Thymus (tissue), 11 donors: ENCODE data around the gene MAGI1. TPM values are rescaled to one million over a fixed set of nuclear protein-coding genes. Genes with fewer than 3 reads are reported as not detected.
A peak's percentile ranks its signal among the peaks of the same experiment; 100 is the strongest.

Experiments used
- DNase-seq, 9 donors: peaks; one replicate each; pipeline ENCODE4 v3.0.0-alpha.2; 2013; ENCODE audit warnings: low spot score in 9 of 9, low read depth in 6 of 9, missing footprints in 1 of 9
- H3K27ac ChIP-seq, 2 donors: one replicate each; pipeline ENCODE4 v1.5.1; 2013; ENCODE audit warnings: control low read depth in 1 of 2, low read depth in 1 of 2, low read length in 1 of 2, mild to moderate bottlenecking in 1 of 2, moderate library complexity in 1 of 2
- H3K27me3 ChIP-seq, 2 donors: one replicate each; pipeline ENCODE4 v1.5.1; 2013; ENCODE audit warnings: low read length in 1 of 2; ENCODE audit not compliant: control insufficient read depth in 2 of 2, insufficient read depth in 1 of 2
- H3K36me3 ChIP-seq, 2 donors: one replicate each; pipeline ENCODE4 v1.5.1; 2013; ENCODE audit warnings: low read length in 1 of 2, mild to moderate bottlenecking in 1 of 2, moderate library complexity in 1 of 2; ENCODE audit not compliant: control insufficient read depth in 2 of 2, insufficient read depth in 2 of 2
- H3K4me1 ChIP-seq, 2 donors: one replicate each; pipeline ENCODE4 v1.5.1; 2013; ENCODE audit warnings: low read length in 2 of 2; ENCODE audit not compliant: control insufficient read depth in 2 of 2, insufficient read depth in 2 of 2
- H3K4me3 ChIP-seq, 2 donors: one replicate each; pipeline ENCODE4 v1.5.1; 2013; ENCODE audit warnings: low read length in 2 of 2, control low read depth in 1 of 2, mild to moderate bottlenecking in 1 of 2
- H3K9me3 ChIP-seq, 2 donors: one replicate each; pipeline ENCODE4 v1.5.1; 2013; ENCODE audit warnings: low read length in 1 of 2, mild to moderate bottlenecking in 1 of 2; ENCODE audit not compliant: control insufficient read depth in 2 of 2, insufficient read depth in 1 of 2
- WGBS: extraction: QIAGEN DNeasy Blood & Tissue Kit; methylation state at CpG from one replicate; pipeline ENCODE4 v1.1.7; 2013; 5-methylcytosine and 5-hydroxymethylcytosine counted together
- polyA plus RNA-seq: library from polyadenylated mRNA; stranded (reverse); fragments of 200-250 nt; gene quantifications from one replicate; pipeline ENCODE4 v1.2.3, GENCODE V29; 2013
- total RNA-seq: library from RNA; stranded (reverse); fragments of 120-200 nt; gene quantifications from one replicate; pipeline ENCODE4 v1.2.4, GENCODE V29; 2013
- donor health status: healthy.

Gene MAGI1
- total and polyA plus RNA-seq, 2 donors: 5.1 to 6.1 TPM

DNA sequence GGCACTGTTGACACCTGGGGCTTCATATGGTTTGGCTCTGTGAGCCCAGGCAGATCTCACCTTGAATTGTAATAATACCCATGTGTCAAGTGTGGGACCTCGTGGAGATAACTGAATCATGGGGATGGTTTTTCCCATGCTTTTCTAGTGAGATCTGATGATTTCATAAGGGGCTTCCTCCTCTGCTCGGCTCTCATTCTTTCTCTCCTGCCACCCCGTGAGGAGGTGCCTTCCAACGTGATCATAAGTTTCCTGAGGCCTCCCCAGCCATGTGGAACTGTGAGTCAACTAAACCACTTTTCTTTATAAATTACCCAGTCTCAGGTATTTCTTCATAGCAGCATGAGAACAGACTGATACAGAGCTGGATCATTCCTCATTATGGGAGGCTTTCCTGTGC, 695.0 kb downstream of the MAGI1 start:
- H3K4me3 ChIP-seq: no peak overlapping the region
- no peak for DNase-seq
- WGBS: 86% methylated on average over 4 of the region's 4 CpGs

DNA sequence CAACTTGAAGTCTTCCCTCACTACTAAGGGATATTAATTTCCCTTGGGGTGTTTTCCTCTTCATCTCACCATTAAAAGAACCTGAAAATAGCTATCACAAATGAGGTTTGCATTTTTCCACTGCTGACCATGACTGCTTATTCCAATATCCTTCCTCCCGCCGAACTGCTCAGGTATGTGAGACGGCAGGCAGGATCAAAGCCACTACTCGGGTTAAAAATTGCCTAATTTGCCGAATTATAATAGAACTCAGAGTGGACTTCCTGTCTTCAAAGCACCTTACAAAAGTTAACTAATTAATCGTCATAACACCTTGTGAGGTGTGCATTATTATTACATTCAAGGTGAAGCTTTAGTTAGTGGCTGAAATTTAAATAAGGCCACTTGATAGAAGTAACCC, 695.7 kb downstream of the MAGI1 start:
- no peaks in the 10 kb centered on the region for H3K27me3 ChIP-seq
- H3K36me3 ChIP-seq: no peaks in the 10 kb centered on the region
- WGBS: 95% methylated on average over 6 of the region's 6 CpGs
- H3K27ac ChIP-seq: no peak overlapping the region
- no peaks in the 10 kb centered on the region for H3K9me3 ChIP-seq
- H3K4me1 ChIP-seq: no peaks in the 10 kb centered on the region
- no peak for DNase-seq
- no peak overlapping the region for H3K4me3 ChIP-seq

More for the DNA sequence above, 695.0 kb downstream of the MAGI1 start:
- Histone ChIP-seq H3K36me3 (no peaks in the 10 kb centered on the region), H3K9me3 (no peaks in the 10 kb centered on the region), H3K27me3 (no peaks in the 10 kb centered on the region), H3K4me1 (no peaks in the 10 kb centered on the region), H3K27ac (no peak overlapping the region)

DNA sequence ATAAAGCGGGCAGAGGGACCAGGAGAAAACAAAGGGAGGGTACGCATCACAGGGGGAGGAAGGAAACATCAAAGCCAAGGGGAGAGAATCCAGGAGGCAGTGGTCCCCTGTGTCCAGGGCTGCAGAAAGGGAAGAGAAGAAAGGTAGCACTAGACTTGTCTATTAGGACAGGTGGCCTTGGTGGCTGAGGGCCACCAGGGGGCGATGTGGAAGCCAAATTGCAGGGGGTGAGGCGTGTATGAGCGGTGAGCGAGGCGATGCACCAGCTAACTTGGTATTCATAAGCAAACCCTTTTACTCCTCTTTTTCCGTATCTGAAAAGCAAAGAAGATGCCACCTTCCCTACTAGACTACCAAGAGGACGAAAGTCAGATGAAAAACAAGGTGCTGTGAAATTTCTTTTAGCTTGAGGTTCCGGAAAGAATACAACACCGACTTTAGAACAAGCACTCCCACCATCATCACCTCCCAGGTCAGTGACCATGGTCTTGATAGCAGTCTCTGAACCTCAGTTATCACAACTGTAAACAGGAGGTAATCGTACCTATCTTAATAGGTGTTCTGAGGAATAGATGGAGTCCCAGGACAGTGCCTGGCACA, 696.5 kb downstream of the MAGI1 start:
- WGBS: 49% methylated on average over 12 of the region's 12 CpGs
- no peaks in the 10 kb centered on the region for H3K9me3 ChIP-seq
- no peak overlapping the region for H3K4me3 ChIP-seq
- H3K27me3 ChIP-seq: no peaks in the 10 kb centered on the region
- DNase-seq: peak in 2 of 9 donors; percentile 26 to 34
- no peaks in the 10 kb centered on the region for H3K4me1 ChIP-seq
- no peak overlapping the region for H3K27ac ChIP-seq
- no peaks in the 10 kb centered on the region for H3K36me3 ChIP-seq

DNA sequence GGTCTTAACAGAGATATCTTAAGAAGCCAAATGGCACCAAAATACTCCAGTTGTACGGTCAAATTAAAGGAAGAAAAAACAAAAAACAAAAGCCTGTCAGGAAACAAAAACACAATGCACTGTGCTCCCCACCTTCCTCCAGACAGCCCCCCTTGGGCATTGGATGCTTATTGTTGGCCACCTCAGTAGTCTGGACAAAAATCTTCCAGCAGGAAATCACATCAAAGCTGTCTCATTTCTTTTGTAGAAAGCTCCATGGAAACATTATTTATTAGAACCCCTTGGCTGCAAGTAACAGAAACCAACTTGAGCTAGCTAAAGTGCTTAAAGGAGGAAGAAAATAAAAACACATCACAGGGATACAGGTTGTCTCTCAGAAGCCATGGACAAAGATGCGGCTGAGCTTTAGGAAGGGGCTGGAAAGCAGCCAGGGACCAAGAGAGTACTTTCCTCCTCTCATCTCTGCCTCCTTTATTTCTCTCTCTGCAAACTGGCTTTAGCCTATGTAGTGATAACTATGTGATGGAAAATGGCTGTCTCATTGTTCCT, 699.5 kb downstream of the MAGI1 start:
- no peak overlapping the region for H3K27ac ChIP-seq
- DNase-seq: no peak
- 72% methylated on average over 2 of the region's 2 CpGs for WGBS

DNA sequence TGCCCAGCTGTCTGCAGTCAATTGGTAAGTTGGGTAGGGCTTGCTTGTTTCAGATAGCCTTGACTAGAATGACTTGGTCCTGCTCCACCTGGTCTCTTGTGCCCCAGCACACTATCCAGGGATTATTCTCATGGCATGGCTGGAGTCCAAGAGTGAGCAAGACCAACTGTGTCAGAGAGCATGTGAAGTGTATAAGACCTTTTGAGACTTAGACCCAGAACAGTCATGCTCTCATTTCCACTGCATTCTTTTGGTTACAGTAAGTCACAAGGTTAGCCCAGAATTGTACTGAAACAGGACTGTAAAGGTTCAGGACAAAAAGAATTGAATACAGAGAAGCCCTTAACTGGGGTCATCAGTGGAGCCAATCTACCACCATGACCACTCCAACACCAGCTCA, 700.1 kb downstream of the MAGI1 start:
- Histone ChIP-seq H3K27me3 (no peaks in the 10 kb centered on the region), H3K4me3 (no peak overlapping the region), H3K9me3 (no peaks in the 10 kb centered on the region), H3K36me3 (no peaks in the 10 kb centered on the region), H3K27ac (no peak overlapping the region), H3K4me1 (no peaks in the 10 kb centered on the region)
- DNase-seq: no peak

More for the DNA sequence above, 699.5 kb downstream of the MAGI1 start:
- Histone ChIP-seq H3K27me3 (no peaks in the 10 kb centered on the region), H3K9me3 (no peaks in the 10 kb centered on the region), H3K36me3 (no peaks in the 10 kb centered on the region), H3K4me1 (no peaks in the 10 kb centered on the region), H3K4me3 (no peak overlapping the region)

DNA sequence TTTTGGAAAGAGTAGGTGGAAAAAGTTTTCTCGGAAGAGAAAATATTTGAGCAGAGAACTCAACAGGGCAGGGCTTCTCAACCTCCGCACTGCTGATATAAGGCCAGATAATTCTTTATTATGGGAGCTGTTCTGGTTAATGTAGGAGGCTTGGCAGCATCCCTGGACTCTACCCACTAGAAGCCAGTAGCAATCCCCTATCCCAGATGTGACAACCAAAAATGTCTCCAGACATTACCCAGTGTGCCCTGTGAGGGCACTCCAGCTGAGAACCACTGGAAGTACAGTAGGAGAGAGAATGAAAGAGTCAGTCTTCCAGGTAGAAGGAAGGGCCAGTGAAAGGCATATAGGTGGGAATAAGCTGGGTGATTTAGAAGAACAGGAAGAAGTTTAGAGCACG, 703.1 kb downstream of the MAGI1 start:
- 76% methylated on average over 3 of the region's 3 CpGs for WGBS
- DNase-seq: no peak
- H3K4me3 ChIP-seq: no peak overlapping the region
- no peaks in the 10 kb centered on the region for H3K9me3 ChIP-seq
- no peaks in the 10 kb centered on the region for H3K27me3 ChIP-seq
- no peak overlapping the region for H3K27ac ChIP-seq
- H3K4me1 ChIP-seq: no peaks in the 10 kb centered on the region
- H3K36me3 ChIP-seq: no peaks in the 10 kb centered on the region

DNA sequence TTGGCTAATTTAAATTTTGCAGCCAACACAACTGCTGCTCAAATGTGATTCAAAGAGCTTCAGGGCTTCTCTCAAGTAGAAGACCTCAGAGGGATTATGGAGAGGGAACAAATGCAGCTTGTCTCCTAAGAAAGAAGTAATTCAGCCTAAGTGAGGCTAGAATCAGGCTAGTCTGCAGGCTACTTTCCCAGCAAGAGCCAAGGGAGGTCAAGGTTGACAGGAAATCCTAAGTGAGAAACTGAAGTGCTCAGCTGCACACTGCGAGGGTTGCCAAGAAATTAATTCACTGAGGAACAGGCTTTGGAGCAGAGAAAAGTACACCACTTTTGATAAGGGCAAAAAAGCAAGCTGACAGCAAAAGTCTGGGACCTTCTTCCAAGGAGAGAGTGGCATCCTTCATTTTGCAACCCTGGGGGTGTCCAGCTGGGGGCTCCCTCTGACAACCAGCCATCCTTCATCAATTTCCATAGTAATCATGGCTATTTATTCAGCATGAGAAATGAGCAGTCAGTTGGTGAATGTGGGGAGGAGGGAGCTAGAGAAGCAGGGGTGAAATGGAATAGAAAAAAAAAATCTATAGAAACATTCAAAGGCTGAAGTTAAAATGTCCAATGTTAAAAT, 704.6 kb downstream of the MAGI1 start:
- H3K36me3 ChIP-seq: no peaks in the 10 kb centered on the region
- no peaks in the 10 kb centered on the region for H3K9me3 ChIP-seq
- WGBS: 17% methylated on average over 1 of the region's 1 CpG
- DNase-seq: no peak
- no peak overlapping the region for H3K4me3 ChIP-seq
- H3K4me1 ChIP-seq: no peaks in the 10 kb centered on the region
- H3K27ac ChIP-seq: no peak overlapping the region
- H3K27me3 ChIP-seq: no peaks in the 10 kb centered on the region

DNA sequence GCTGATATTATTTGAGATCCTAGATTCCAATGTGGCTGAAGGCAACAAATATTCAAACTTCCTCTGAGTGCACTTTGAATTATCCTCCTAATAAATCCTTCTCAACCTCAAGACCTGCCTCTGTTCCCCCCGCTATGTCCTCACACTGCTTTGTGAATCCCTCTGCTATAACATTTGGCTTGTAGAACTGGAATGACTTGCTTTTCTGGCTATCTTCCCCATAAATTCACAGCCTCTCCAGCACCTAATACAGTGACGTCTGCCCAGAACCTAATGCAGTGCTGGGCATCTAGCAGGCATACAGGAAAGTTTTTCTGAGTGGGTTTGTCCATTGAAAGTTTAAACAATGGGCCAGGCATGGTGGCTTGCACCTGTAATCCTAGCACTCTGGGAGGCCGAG, 707.0 kb downstream of the MAGI1 start:
- Histone ChIP-seq H3K4me3 (no peak overlapping the region), H3K36me3 (no peaks in the 10 kb centered on the region), H3K9me3 (no peaks in the 10 kb centered on the region), H3K27me3 (no peaks in the 10 kb centered on the region), H3K27ac (no peak overlapping the region), H3K4me1 (no peaks in the 10 kb centered on the region)
- no peak for DNase-seq
- WGBS: 85% methylated on average over 3 of the region's 3 CpGs

DNA sequence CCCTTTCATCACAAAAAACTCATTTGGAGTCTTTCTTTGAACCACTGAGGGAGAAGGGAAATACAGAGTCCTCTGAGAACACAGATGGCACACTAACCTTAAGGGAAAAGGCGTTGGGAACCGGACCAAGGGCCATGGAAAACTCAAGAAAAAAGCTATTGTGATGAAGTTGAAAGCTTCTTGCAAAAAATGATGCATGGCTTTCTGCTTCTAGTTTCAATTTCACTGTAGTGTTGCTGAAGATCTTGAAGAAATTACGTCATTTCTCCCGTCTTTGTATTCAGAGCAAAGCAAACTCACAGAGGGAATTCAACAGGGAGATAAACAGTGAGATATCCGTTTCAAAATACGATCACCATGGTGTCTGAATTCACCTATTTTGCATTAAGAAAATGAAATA, 708.6 kb downstream of the MAGI1 start:
- H3K4me1 ChIP-seq: no peaks in the 10 kb centered on the region
- H3K36me3 ChIP-seq: no peaks in the 10 kb centered on the region
- H3K27ac ChIP-seq: no peak overlapping the region
- H3K27me3 ChIP-seq: no peaks in the 10 kb centered on the region
- H3K4me3 ChIP-seq: no peak overlapping the region
- H3K9me3 ChIP-seq: no peaks in the 10 kb centered on the region
- DNase-seq: no peak
- 75% methylated on average over 6 of the region's 6 CpGs for WGBS
